Measurements from ENCODE around the gene ADPRS.

The ADPRS gene

GRCh38 chr1:36108314-36108713, 19.6 kb downstream of the ADPRS start:
- no peak overlapping the region for H3K4me3 ChIP-seq (ENCODE audit: low read length in 2 of 2)
- H3K9me3 ChIP-seq (ENCODE audit: control insufficient read depth in 2 of 2, low read length in 2 of 2), result no peaks in the 10 kb centered on the region
- H3K27me3 ChIP-seq (ENCODE audit: control insufficient read depth in 1 of 2, insufficient read depth in 2 of 2, low read length in 2 of 2), result no peaks in the 10 kb centered on the region
- H3K4me1 ChIP-seq (ENCODE audit: control insufficient read depth, insufficient read depth, low read length), result peaks cover 3% of the 10 kb centered on the region
- H3K9ac ChIP-seq (ENCODE audit: low read length in 2 of 2), result no peak overlapping the region
- H3K27ac ChIP-seq (ENCODE audit: low read length), result no peak overlapping the region
- peaks cover 0 to 4% of the 10 kb centered on the region in 2 donors for H3K36me3 ChIP-seq (ENCODE audit: control insufficient read depth in 2 of 2, insufficient read depth in 2 of 2, low read length in 2 of 2)

DNA sequence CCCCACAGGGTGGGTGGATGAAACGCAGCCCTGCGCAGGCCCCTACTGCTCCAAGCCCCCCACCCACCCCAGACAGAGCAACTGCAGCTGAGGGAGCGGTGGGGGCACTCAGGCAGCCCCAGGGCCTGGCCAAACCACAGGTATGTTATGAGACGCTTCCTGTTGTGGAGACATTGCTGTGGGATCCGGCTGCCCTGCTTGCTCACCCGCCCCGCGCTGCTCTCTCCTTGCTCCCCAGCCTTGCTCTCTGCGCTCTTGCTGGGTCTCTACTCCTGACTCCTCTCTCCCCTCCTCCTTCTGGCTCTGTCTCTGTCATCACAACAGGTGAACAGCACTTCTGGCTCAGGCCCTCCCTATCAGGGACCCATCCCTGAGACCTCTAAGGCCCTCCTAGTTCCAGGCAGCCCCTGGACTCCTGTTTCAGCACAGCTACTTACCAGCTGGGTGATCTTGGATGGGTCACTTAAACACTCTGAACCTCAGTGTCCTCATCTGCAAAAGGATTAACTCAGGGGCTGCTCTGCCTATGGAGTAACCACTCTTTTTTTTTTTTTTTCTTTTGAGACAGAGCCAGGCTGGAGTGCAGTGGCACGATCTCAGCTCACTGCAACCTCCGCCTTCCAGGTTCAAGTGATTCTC, 20.5 kb downstream of the ADPRS start:
- H3K4me1 ChIP-seq (ENCODE audit: control insufficient read depth, insufficient read depth, low read length), result peaks cover 3% of the 10 kb centered on the region
- H3K36me3 ChIP-seq (ENCODE audit: control insufficient read depth in 2 of 2, insufficient read depth in 2 of 2, low read length in 2 of 2), result peaks cover 0 to 5% of the 10 kb centered on the region in 2 donors
- H3K27ac ChIP-seq (ENCODE audit: low read length), result no peak overlapping the region
- H3K27me3 ChIP-seq (ENCODE audit: control insufficient read depth in 1 of 2, insufficient read depth in 2 of 2, low read length in 2 of 2), result no peaks in the 10 kb centered on the region
- H3K9ac ChIP-seq (ENCODE audit: low read length in 2 of 2), result no peak overlapping the region
- no peaks in the 10 kb centered on the region for H3K9me3 ChIP-seq (ENCODE audit: control insufficient read depth in 2 of 2, low read length in 2 of 2)
- no peak overlapping the region for H3K4me3 ChIP-seq (ENCODE audit: low read length in 2 of 2)

DNA sequence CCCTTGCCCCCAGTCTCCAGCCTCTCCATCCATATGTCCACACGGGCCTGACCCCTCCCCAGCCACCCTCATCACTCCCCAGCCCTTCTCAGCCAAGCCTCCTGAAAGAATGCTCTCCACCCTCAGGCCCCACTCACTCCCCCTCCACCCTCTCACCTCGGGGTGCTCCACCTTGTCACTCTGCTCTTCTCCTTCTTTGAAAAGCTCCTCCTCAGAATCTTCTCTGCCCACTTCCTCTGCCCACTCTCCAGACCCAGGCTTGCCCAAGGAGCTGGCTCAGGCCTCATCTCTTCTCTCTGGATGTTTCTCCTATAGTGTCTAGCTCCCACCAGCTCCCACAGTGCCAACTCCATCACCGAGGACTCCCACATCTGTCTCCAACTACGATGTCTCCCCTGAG, 22.5 kb downstream of the ADPRS start:
- no peak overlapping the region for H3K9ac ChIP-seq (ENCODE audit: low read length in 2 of 2)
- peaks cover 0 to 5% of the 10 kb centered on the region in 2 donors for H3K36me3 ChIP-seq (ENCODE audit: control insufficient read depth in 2 of 2, insufficient read depth in 2 of 2, low read length in 2 of 2)
- H3K27ac ChIP-seq (ENCODE audit: low read length), result no peak overlapping the region
- no peak overlapping the region for H3K4me3 ChIP-seq (ENCODE audit: low read length in 2 of 2)
- H3K4me1 ChIP-seq (ENCODE audit: control insufficient read depth, insufficient read depth, low read length), result peaks cover 18% of the 10 kb centered on the region
- H3K9me3 ChIP-seq (ENCODE audit: control insufficient read depth in 2 of 2, low read length in 2 of 2), result no peaks in the 10 kb centered on the region
- H3K27me3 ChIP-seq (ENCODE audit: control insufficient read depth in 1 of 2, insufficient read depth in 2 of 2, low read length in 2 of 2), result no peaks in the 10 kb centered on the region

DNA sequence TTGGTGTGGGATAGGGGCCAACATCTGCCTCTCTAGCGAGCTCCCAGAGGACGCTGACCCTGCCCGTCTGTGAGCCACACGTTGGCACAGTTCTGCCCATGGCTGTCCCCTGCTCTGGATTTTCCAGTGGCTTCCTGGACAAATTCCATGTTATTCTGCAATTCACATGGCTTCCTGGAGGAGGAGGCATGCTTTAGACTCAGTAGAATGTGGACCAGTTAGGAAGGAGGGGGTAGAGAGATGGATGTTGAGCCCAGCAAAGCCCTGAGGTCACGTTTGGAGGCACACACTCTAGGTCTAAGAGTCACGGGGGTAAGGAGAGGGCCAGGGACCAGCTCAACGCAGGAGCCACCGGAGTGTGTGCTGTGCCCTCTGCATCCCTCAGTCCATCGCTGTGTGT, 24.1 kb downstream of the ADPRS start:
- Histone ChIP-seq H3K27me3 (ENCODE audit: control insufficient read depth in 1 of 2, insufficient read depth in 2 of 2, low read length in 2 of 2) (no peaks in the 10 kb centered on the region), H3K27ac (ENCODE audit: low read length) (no peak overlapping the region), H3K4me3 (ENCODE audit: low read length in 2 of 2) (no peak overlapping the region), H3K4me1 (ENCODE audit: control insufficient read depth, insufficient read depth, low read length) (peaks cover 28% of the 10 kb centered on the region), H3K9ac (ENCODE audit: low read length in 2 of 2) (no peak overlapping the region), H3K9me3 (ENCODE audit: control insufficient read depth in 2 of 2, low read length in 2 of 2) (no peaks in the 10 kb centered on the region), H3K36me3 (ENCODE audit: control insufficient read depth in 2 of 2, insufficient read depth in 2 of 2, low read length in 2 of 2) (peaks cover 0 to 5% of the 10 kb centered on the region in 2 donors)

DNA sequence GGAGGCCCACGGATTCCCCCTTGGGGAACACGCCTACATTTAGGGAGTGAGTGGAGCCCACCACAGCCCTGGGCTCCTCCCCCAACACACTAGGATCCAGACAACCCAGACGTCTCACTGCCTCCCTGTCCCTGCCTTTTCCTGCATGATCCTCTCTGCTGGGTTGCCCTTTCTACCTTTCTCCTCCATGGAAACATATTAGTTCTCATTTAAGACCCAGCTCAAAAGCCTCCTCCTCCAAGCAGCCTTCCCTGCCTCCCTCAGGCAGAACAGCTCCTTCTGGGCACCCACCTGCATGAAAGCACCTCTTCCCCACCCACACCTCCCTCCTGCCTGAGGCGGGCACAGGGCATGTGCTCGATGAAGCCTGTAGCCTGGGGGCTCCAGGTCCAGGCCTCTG, 25.7 kb downstream of the ADPRS start:
- H3K9ac ChIP-seq (ENCODE audit: low read length in 2 of 2), result no peak overlapping the region
- H3K27me3 ChIP-seq (ENCODE audit: control insufficient read depth in 1 of 2, insufficient read depth in 2 of 2, low read length in 2 of 2), result no peaks in the 10 kb centered on the region
- H3K36me3 ChIP-seq (ENCODE audit: control insufficient read depth in 2 of 2, insufficient read depth in 2 of 2, low read length in 2 of 2), result peaks cover 0 to 3% of the 10 kb centered on the region in 2 donors
- H3K9me3 ChIP-seq (ENCODE audit: control insufficient read depth in 2 of 2, low read length in 2 of 2), result no peaks in the 10 kb centered on the region
- H3K4me1 ChIP-seq (ENCODE audit: control insufficient read depth, insufficient read depth, low read length), result peaks cover 37% of the 10 kb centered on the region
- peak overlapping the region; percentile 82 for H3K27ac ChIP-seq (ENCODE audit: low read length)
- H3K4me3 ChIP-seq (ENCODE audit: low read length in 2 of 2), result no peak overlapping the region

DNA sequence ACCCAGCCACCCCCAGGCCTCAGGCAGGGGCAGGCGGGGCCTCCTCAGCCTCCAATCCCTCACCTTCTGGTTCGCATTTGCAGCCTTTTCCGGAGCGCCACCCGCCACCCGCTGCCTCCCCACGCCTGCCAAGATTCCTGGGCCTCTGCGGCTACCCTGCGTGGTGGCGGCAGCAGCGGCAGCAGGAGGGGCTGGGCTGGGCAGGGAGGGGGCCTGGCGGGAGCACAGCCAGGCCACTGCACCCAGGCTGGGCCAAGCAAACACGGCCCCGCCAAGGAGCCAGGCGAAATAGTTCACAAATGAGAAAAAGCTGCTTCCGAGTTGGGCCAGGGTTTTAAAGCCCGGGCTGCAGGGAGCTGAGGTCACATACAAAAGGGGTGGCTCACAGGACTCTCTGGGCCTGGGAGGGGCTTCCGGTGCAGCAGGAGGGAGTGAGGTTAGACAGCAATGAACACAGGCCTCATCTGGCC, 26.5 kb downstream of the ADPRS start:
- H3K27me3 ChIP-seq (ENCODE audit: control insufficient read depth in 1 of 2, insufficient read depth in 2 of 2, low read length in 2 of 2), result no peaks in the 10 kb centered on the region
- peak overlapping the region; percentile 82 for H3K27ac ChIP-seq (ENCODE audit: low read length)
- H3K4me3 ChIP-seq (ENCODE audit: low read length in 2 of 2), result peak overlapping the region in 1 of 2 donors; percentile 15
- H3K9me3 ChIP-seq (ENCODE audit: control insufficient read depth in 2 of 2, low read length in 2 of 2), result no peaks in the 10 kb centered on the region
- H3K36me3 ChIP-seq (ENCODE audit: control insufficient read depth in 2 of 2, insufficient read depth in 2 of 2, low read length in 2 of 2), result peaks cover 0 to 3% of the 10 kb centered on the region in 2 donors
- peaks cover 44% of the 10 kb centered on the region for H3K4me1 ChIP-seq (ENCODE audit: control insufficient read depth, insufficient read depth, low read length)
- peak overlapping the region in 1 of 2 donors; percentile 68 for H3K9ac ChIP-seq (ENCODE audit: low read length in 2 of 2)

DNA sequence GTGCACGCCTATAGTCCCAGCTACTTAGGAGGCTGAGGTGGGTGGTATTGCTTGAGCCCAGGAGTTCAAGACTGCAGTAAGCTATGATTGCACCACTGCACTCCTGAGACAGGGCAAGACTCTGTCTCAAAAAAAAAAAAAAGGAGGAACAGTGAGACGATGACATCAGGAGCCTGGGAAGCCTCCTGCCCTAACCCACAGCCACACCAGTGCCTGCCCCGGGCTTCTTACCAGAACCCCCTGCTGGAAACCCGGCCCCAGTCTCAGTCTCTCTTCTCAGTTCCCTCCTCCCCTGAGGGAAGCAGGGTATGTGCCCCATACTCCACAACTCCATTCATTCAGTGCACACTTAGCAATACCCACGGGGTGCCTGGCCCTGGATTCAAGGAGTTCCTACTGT, 27.2 kb downstream of the ADPRS start:
- peak overlapping the region; percentile 5 to 15 for H3K9ac ChIP-seq (ENCODE audit: low read length in 2 of 2)
- peaks cover 44% of the 10 kb centered on the region for H3K4me1 ChIP-seq (ENCODE audit: control insufficient read depth, insufficient read depth, low read length)
- peak overlapping the region; percentile 82 for H3K27ac ChIP-seq (ENCODE audit: low read length)
- H3K9me3 ChIP-seq (ENCODE audit: control insufficient read depth in 2 of 2, low read length in 2 of 2), result no peaks in the 10 kb centered on the region
- peaks cover 0 to 3% of the 10 kb centered on the region in 2 donors for H3K36me3 ChIP-seq (ENCODE audit: control insufficient read depth in 2 of 2, insufficient read depth in 2 of 2, low read length in 2 of 2)
- no peak overlapping the region for H3K4me3 ChIP-seq (ENCODE audit: low read length in 2 of 2)
- H3K27me3 ChIP-seq (ENCODE audit: control insufficient read depth in 1 of 2, insufficient read depth in 2 of 2, low read length in 2 of 2), result no peaks in the 10 kb centered on the region

- peaks cover 44% of the 10 kb centered on the region for H3K4me1 ChIP-seq (ENCODE audit: control insufficient read depth, insufficient read depth, low read length)
- H3K27me3 ChIP-seq (ENCODE audit: control insufficient read depth in 1 of 2, insufficient read depth in 2 of 2, low read length in 2 of 2), result no peaks in the 10 kb centered on the region
- H3K27ac ChIP-seq (ENCODE audit: low read length), result peak overlapping the region; percentile 11
- H3K9ac ChIP-seq (ENCODE audit: low read length in 2 of 2), result peak overlapping the region; percentile 38 to 51
- peaks cover 0 to 3% of the 10 kb centered on the region in 2 donors for H3K36me3 ChIP-seq (ENCODE audit: control insufficient read depth in 2 of 2, insufficient read depth in 2 of 2, low read length in 2 of 2)
- H3K9me3 ChIP-seq (ENCODE audit: control insufficient read depth in 2 of 2, low read length in 2 of 2), result no peaks in the 10 kb centered on the region
- H3K4me3 ChIP-seq (ENCODE audit: low read length in 2 of 2), result no peak overlapping the region
These were observed 28.2 kb downstream of the ADPRS start for GRCh38 chr1:36116901-36117300.

GRCh38 chr1:36118447-36119204, 29.9 kb downstream of the ADPRS start:
- Histone ChIP-seq H3K4me3 (ENCODE audit: low read length in 2 of 2) (no peak overlapping the region), H3K36me3 (ENCODE audit: control insufficient read depth in 2 of 2, insufficient read depth in 2 of 2, low read length in 2 of 2) (no peaks in the 10 kb centered on the region), H3K27me3 (ENCODE audit: control insufficient read depth in 1 of 2, insufficient read depth in 2 of 2, low read length in 2 of 2) (no peaks in the 10 kb centered on the region), H3K9me3 (ENCODE audit: control insufficient read depth in 2 of 2, low read length in 2 of 2) (no peaks in the 10 kb centered on the region), H3K9ac (ENCODE audit: low read length in 2 of 2) (no peak overlapping the region), H3K27ac (ENCODE audit: low read length) (peak overlapping the region; percentile 49), H3K4me1 (ENCODE audit: control insufficient read depth, insufficient read depth, low read length) (peaks cover 52% of the 10 kb centered on the region)

DNA sequence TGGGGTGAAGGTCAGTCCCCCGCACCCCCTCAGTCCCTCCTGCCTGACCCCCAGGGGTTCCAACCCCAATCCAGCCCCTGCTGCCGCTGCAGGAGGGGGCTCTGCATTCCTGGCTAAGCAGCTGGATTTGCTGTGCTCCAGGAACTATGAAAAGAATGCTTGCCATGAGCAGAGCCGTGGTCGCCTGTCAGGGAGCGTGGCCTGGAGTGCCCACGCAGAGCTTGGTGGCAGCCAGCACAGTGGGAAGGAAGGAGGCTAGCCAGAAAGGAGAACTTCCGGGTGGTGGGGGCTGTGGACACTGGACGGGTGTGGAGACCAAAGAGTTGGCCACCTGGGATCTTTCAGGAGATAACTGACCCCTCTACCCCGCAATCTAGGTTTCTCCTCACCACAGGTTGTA, 30.8 kb downstream of the ADPRS start:
- Histone ChIP-seq H3K9ac (ENCODE audit: low read length in 2 of 2) (peak overlapping the region in 1 of 2 donors; percentile 51), H3K27me3 (ENCODE audit: control insufficient read depth in 1 of 2, insufficient read depth in 2 of 2, low read length in 2 of 2) (no peaks in the 10 kb centered on the region), H3K27ac (ENCODE audit: low read length) (peak overlapping the region; percentile 49), H3K4me3 (ENCODE audit: low read length in 2 of 2) (no peak overlapping the region), H3K9me3 (ENCODE audit: control insufficient read depth in 2 of 2, low read length in 2 of 2) (no peaks in the 10 kb centered on the region), H3K36me3 (ENCODE audit: control insufficient read depth in 2 of 2, insufficient read depth in 2 of 2, low read length in 2 of 2) (no peaks in the 10 kb centered on the region), H3K4me1 (ENCODE audit: control insufficient read depth, insufficient read depth, low read length) (peaks cover 58% of the 10 kb centered on the region)

All from stomach smooth muscle (tissue), 2 donors.